GM18511 (cell line): ENCODE data around the gene TSPAN9.

Source experiments
- ATAC-seq: cut with Tn5 transposase; IDR thresholded peaks from one replicate; pipeline ENCODE4 v1.9.1; 2021; ENCODE audit warnings: mild to moderate bottlenecking, moderate library complexity; ENCODE audit not compliant: unreplicated experiment

TSPAN9 gene

GRCh38 chr12:3263282-3263681 lies 186.1 kb downstream of the TSPAN9 start:
- no peak for ATAC-seq

GRCh38 chr12:3263939-3264922 lies 187.1 kb downstream of the TSPAN9 start:
- ATAC-seq = no peak

- ATAC-seq = no peak
Measured at GRCh38 chr12:3265406-3265805, 188.2 kb downstream of the TSPAN9 start.

DNA sequence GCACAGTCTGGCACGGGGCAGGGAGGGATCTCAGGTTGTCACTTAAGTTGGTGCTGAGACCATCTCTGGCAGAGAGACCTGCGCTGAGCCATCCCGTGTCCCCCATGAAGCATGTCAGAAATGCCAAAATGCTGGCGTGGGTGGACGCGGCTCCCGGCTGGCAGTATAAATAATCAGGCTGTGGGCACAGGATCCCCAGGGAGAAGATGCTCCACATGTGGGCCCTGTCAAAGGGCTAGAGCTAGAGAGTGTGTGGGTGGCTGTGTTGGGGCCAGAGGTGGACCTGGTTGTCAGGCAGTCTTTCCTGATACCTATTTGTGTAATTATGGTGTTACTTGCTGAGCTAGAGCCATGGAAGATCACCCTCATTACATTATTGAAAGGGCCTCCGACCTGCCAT lies 189.5 kb downstream of the TSPAN9 start:
- ATAC-seq = no peak

- ATAC-seq = no peak
Measured at GRCh38 chr12:3267690-3268089, 190.5 kb downstream of the TSPAN9 start.

- ATAC-seq = no peak
Measured at GRCh38 chr12:3269594-3269993, 192.4 kb downstream of the TSPAN9 start.

DNA sequence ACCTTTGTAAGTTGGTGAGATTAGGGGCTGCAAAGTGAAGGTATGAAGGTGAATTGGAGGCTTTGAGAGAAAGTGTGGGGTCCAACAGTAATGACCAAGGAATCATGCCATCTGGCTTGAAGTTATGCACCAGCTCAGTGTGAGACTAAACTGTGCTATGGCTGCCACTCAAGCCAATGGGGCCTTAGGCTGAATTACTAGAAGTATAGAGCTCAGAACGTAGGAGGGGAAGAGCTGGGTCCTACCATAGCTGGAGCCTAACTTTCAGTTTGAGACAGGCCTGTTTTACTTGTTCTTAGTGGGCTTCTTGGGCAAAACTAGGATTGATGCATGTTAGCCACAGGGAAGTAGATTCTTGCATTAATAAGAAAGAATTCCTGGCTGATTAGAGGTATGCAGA lies 194.0 kb downstream of the TSPAN9 start:
- ATAC-seq = no peak

- ATAC-seq = no peak
Measured at GRCh38 chr12:3271639-3272038, 194.5 kb downstream of the TSPAN9 start.

- no peak for ATAC-seq
Measured at GRCh38 chr12:3272958-3273357, 195.8 kb downstream of the TSPAN9 start.

- ATAC-seq = no peak
Measured at GRCh38 chr12:3273409-3273853, 196.3 kb downstream of the TSPAN9 start.

GRCh38 chr12:3274664-3275063 lies 197.5 kb downstream of the TSPAN9 start:
- no peak for ATAC-seq

DNA sequence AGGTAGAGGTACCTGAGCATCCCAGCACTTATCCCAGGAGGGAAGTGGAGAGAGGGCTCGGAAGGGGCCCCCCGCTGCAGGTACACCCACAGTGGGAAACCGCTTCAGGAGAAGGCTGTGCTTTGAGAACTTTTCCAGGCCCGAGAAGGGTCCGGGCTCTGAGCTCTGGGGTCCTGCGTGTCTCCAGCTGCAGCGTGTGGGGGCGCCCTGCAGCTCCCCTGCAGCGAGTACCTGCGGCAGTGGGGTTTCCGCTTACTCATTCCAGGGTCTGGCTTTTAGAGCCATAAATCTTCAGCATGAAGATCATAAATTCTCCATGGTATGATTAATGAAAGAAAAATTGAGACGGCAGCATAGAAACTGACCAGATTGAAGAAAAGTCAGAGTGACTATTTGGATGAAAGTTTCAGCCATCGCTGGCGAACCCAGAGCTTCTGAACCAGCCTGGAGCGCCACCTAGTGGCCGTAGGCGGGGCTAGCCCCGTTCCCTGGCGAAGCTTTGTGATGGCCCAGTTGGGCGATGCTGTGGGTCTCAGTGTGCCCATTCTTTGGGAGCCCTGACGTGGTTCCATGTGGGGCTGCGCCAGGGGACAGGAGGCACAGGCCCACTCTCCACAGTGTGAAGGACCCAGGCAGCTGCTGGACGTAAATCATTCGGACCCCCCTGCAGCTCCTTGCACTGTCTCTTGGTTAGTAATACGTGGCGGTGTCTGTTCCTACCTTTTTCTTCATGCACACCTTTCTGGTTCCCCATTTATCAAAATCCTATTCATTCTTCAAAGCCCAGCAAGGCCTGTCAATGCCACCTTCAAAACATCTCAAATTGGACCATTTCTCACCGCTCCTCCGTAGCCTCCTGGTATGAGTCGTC lies 198.2 kb downstream of the TSPAN9 start:
- no peak for ATAC-seq

DNA sequence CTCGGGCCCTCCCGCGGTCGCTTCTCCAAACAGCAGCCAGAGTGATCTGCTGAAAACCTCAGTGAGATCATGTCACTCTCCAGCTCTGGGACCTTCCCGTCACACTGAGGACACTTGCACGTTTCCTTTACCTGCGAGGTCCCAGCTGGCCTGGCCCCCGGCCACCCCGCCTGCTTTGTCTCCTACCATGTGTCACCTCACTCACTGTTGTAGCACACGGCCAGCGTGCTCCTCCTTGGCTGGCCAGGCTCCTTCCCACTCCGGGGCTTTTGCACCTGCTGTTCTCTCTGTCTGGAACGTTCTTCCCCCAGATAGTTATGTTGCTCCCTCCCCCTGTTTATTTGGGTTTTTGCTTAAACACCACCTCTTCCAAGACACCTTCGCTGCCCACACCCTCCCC lies 199.0 kb downstream of the TSPAN9 start:
- no peak for ATAC-seq

DNA sequence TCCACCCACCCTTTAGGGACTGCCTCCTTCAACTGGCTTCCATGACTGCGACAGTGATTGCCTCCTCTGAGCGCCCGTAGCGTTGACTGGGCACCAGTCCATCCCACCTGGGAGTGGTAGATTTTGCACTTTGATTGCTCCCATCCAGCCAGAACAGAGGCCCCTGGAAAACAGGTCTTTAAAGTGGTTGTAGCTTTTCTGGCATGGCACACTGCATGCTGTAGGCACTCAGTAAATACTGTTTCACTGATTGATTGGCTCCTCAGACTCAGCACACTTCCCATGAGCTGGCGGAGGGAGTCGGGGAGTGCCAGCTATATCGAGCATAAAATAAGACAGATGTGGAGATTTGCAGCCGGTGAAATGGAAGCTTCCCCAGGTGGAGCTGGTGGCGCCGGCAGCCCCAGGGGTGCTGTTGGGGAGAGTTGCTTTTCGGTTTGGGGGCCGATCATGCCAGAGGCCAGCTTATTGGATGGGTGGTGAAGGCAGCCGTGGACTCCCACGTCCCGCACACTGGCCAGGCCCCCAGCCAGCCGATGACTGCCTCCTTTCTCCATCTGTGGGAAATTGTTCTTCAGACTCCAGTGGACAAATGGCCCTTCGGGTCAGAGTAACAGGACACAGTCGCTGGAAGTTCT lies 200.2 kb downstream of the TSPAN9 start:
- ATAC-seq = no peak

GRCh38 chr12:3278681-3279414 lies 201.7 kb downstream of the TSPAN9 start:
- no peak for ATAC-seq

DNA sequence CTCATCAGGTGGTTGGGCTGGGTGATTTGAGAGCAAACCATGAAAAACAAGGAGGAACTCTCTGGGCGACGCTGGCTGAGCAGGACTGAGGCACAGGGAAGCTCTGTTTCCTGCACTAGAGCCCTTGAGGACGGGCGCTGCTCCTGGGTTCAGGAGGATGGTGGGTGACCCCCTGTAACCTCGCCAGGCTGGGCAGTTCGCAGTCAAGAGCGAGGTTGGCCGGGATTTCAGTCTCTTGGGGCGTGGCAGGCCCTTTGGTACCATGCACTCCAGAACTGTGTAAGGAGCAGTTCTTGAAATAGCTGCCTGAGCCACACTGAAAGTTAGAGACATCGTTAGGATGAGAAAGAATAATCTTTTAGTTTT lies 202.2 kb downstream of the TSPAN9 start:
- ATAC-seq = no peak

DNA sequence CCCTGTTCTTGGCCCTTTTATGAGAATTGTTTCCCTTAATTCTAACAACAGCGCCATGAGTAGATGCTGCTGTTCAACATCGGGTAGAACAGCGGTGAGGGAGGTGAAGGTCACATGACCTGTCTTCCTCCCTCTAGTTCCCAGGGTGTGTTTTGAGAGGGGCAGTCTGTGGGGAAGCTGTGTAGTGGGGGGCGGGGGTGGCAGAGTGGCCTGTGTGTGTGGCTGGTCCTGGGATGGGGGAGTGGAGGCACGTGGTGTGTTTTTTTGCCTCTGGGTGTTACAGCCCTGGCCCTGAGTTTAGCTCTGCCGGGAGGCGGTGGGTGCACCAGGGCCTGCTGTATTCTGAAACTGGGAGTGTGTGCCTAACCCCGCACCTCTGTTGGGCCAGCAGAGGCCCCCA lies 202.7 kb downstream of the TSPAN9 start:
- no peak for ATAC-seq

DNA sequence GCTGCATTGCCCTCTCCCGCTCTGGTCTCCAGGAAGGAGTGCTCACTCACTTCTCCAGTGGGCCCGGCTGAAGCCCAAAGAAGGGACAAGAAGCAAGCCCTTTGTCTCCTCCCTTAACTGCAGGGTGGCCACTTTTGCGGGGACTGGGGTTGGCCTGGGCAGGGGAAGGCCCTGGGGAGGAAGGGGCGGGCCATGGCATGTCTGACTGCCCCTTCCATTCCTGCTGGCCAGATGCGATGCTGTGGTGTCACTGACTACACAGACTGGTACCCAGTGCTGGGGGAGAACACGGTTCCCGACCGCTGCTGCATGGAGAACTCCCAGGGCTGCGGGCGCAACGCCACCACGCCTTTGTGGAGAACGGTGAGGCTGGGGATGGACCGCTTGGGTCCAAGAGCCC lies 203.8 kb downstream of the TSPAN9 start:
- no peak for ATAC-seq

- ATAC-seq = no peak
Measured at GRCh38 chr12:3281588-3282383, 204.6 kb downstream of the TSPAN9 start.

DNA sequence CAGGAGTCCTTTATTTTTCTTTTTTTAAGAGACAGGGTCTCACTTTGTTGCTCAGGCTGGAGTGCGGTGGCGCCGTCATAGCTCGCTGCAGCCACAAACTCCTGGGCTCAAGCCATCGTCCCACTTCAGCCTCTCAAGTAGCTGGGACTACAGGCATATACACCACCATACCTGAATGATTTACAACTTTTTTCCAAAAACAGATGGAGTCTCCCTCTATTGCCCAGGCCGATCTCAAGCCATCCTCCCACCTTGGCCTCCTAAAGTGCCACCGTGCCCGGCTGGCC lies 205.1 kb downstream of the TSPAN9 start:
- ATAC-seq = no peak
